ENCODE results near the gene TTC22. TPM values are rescaled to one million over a fixed set of nuclear protein-coding genes. Genes with fewer than 3 reads are reported as not detected.
A peak's percentile ranks its signal among the peaks of the same experiment; 100 is the strongest.

TTC22 gene
- total RNA-seq, 1 experiment from 2014 or later, result 0.10 TPM

GRCh38 chr1:54741531-54741930 lies 59.6 kb downstream of the TTC22 start:
- Histone ChIP-seq H3K27ac (ENCODE audit: low read length) (no peak overlapping the region), H3K27me3 (ENCODE audit: control insufficient read depth, insufficient read depth, low read length) (no peaks in the 10 kb centered on the region), H3K9me3 (ENCODE audit: control insufficient read depth, insufficient read depth, low read depth, low read length) (no peaks in the 10 kb centered on the region), H3K4me1 (ENCODE audit: control insufficient read depth, insufficient read depth, low read length) (no peaks in the 10 kb centered on the region), H3K4me3 (ENCODE audit: low read depth in 2 of 2, low read length in 2 of 2) (no peak overlapping the region), H3K36me3 (ENCODE audit: control insufficient read depth, insufficient read depth, low read length) (peaks cover 16% of the 10 kb centered on the region; the same call in 1 of the 2 replicates)
- ChIA-PET POLR2A (no interaction called here), CTCF (no interaction called here)
- in situ Hi-C loops (cut with HindIII; ENCODE audit: low pct_unique_long_range_greater_than_20kb, low sequenced_read_pairs) (no loop called here), intact Hi-C loops (cut with micrococcal nuclease; ENCODE audit: unreplicated experiment) (no loop called here)
- no peak for ATAC-seq
- TSS peak; percentile 70 for BruUV-seq (replicated peaks)
- DNase-seq (ENCODE audit: low read depth, low spot score), result no peak
- no peak for TF ChIP-seq CTCF (IDR thresholded peaks at IDR 0.05)
- no peak for TF ChIP-seq POLR2AphosphoS5 (IDR thresholded peaks at IDR 0.05; ENCODE audit: low read depth, low read length)
- no peak for TF ChIP-seq TCF7L2 (IDR thresholded peaks at IDR 0.05; ENCODE audit: low read depth, low read length)
- no peak for TF ChIP-seq REST (IDR thresholded peaks at IDR 0.05; ENCODE audit: insufficient read depth in 1 of 2, low read depth in 2 of 2, low read length in 1 of 2)
- no peak for TF ChIP-seq SIN3A (IDR thresholded peaks at IDR 0.05; ENCODE audit: borderline replicate concordance, insufficient read depth, low read depth, low read length)

GRCh38 chr1:54738244-54738643 lies 62.9 kb downstream of the TTC22 start:
- CTCF ChIA-PET, result no interaction called here
- intact Hi-C loops (cut with micrococcal nuclease; ENCODE audit: unreplicated experiment), result no loop called here

More at GRCh38 chr1:54738244-54738643, 62.9 kb downstream of the TTC22 start:
- H3K4me1 ChIP-seq (ENCODE audit: control insufficient read depth, insufficient read depth, low read length), result no peaks in the 10 kb centered on the region
- H3K36me3 ChIP-seq (ENCODE audit: control insufficient read depth, insufficient read depth, low read length), result peaks cover 20% of the 10 kb centered on the region; the same call in 1 of the 2 replicates
- no peak for ATAC-seq
- no peak for DNase-seq (ENCODE audit: low read depth, low spot score)
- H3K27me3 ChIP-seq (ENCODE audit: control insufficient read depth, insufficient read depth, low read length), result no peaks in the 10 kb centered on the region
- TF ChIP-seq TCF7L2 (IDR thresholded peaks at IDR 0.05; ENCODE audit: low read depth, low read length) (no peak), REST (IDR thresholded peaks at IDR 0.05; ENCODE audit: insufficient read depth in 1 of 2, low read depth in 2 of 2, low read length in 1 of 2) (no peak), CTCF (IDR thresholded peaks at IDR 0.05) (no peak), SIN3A (IDR thresholded peaks at IDR 0.05; ENCODE audit: borderline replicate concordance, insufficient read depth, low read depth, low read length) (no peak), POLR2AphosphoS5 (IDR thresholded peaks at IDR 0.05; ENCODE audit: low read depth, low read length) (no peak)
- in situ Hi-C loops (cut with HindIII; ENCODE audit: low pct_unique_long_range_greater_than_20kb, low sequenced_read_pairs), result no loop called here
- no TSS peak for BruUV-seq (replicated peaks)
- H3K4me3 ChIP-seq (ENCODE audit: low read depth in 2 of 2, low read length in 2 of 2), result no peak overlapping the region
- H3K9me3 ChIP-seq (ENCODE audit: control insufficient read depth, insufficient read depth, low read depth, low read length), result no peaks in the 10 kb centered on the region
- no peak overlapping the region for H3K27ac ChIP-seq (ENCODE audit: low read length)
- POLR2A ChIA-PET, result no interaction called here

Measured in Panc1 (cell line).